AG04449 (cell line): ENCODE data around the gene ZNF770.
A peak's percentile ranks its signal among the peaks of the same experiment; 100 is the strongest.

ENCODE experiments used
- CTCF ChIA-PET: fragments of 350-600 bp; formaldehyde crosslinking; extraction: SDS; loops from one replicate; lab custom pipeline; 2021; ENCODE audit warnings: antibody characterized with exemption; lab: Yijun Ruan, JAX
- POLR2A ChIA-PET: fragments of 400-600, 350-600 bp; formaldehyde crosslinking; extraction: SDS; loops from one replicate; lab custom pipeline; 2020; ENCODE audit warnings: antibody characterized with exemption, inconsistent platforms; lab: Yijun Ruan, JAX
- DNase-seq: peaks from one replicate; pipeline ENCODE4 v3.0.0-alpha.2; 2010; ENCODE audit warnings: low read depth, low spot score
- H3K4me3 ChIP-seq: 2 replicates; pipeline ENCODE4 v1.5.1; 2011; ENCODE audit warnings: low read depth, mild to moderate bottlenecking, control low read depth, low read length
- TF ChIP-seq, protein P1 (sequence below): IDR thresholded peaks from one replicate; pipeline ENCODE4 v1.5.1; 2011; ENCODE audit warnings: mild to moderate bottlenecking, moderate library complexity, low read length, control low read depth, inconsistent platforms; ENCODE audit not compliant: insufficient read depth; ENCODE audit errors: missing control alignments

ZNF770 gene, protein sequence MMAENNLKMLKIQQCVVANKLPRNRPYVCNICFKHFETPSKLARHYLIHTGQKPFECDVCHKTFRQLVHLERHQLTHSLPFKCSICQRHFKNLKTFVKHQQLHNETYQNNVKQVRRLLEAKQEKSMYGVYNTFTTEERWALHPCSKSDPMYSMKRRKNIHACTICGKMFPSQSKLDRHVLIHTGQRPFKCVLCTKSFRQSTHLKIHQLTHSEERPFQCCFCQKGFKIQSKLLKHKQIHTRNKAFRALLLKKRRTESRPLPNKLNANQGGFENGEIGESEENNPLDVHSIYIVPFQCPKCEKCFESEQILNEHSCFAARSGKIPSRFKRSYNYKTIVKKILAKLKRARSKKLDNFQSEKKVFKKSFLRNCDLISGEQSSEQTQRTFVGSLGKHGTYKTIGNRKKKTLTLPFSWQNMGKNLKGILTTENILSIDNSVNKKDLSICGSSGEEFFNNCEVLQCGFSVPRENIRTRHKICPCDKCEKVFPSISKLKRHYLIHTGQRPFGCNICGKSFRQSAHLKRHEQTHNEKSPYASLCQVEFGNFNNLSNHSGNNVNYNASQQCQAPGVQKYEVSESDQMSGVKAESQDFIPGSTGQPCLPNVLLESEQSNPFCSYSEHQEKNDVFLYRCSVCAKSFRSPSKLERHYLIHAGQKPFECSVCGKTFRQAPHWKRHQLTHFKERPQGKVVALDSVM

DNA sequence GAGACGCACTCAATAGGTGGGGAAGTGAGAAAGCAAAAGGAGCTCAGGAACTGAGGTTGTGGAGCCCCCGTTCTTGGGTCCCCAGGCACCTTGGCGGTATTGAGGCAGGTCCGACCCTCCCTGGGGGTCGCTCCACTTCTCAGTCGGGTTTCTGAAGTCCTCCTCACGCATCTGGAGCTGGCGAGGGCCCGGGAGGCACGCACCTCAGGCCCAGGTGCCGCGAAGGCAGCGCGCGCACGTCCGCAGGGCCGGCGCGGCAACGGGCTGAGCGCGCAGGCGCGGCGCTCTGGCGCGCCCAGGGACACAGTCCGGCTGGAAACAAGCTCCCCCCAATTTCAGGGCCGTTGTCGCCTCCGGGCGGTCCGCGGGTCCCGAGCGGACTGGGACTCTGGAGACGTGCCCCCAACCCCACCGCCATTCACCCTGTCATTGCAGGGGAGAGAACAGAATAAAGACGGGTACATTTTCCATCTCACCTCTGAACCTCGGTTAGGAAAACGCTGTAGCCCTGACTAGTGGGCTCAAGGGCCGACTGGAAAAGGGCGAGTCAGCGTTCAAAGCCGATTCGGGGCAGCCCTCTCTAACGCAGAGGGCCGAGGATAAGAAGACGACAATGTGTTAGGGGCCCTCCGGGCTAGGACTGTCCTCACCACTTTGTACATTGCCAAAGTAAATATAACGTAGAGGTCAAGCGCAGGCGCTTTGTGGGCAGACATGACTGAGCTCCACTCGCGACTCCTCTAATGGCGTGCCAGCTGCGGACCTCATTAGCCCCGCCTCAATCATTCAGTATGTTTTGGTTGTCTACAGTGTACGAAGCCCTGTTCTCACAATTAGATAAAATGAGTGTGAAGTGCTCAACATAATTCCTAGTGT is at the start of gene ZNF770:
Gene ZNF770 (minus strand): TSS at position 261 of the 876 bp plus-strand sequence. CDS start 4,853 bp downstream, outside the sequence.
- TF ChIP-seq, protein P1, sequence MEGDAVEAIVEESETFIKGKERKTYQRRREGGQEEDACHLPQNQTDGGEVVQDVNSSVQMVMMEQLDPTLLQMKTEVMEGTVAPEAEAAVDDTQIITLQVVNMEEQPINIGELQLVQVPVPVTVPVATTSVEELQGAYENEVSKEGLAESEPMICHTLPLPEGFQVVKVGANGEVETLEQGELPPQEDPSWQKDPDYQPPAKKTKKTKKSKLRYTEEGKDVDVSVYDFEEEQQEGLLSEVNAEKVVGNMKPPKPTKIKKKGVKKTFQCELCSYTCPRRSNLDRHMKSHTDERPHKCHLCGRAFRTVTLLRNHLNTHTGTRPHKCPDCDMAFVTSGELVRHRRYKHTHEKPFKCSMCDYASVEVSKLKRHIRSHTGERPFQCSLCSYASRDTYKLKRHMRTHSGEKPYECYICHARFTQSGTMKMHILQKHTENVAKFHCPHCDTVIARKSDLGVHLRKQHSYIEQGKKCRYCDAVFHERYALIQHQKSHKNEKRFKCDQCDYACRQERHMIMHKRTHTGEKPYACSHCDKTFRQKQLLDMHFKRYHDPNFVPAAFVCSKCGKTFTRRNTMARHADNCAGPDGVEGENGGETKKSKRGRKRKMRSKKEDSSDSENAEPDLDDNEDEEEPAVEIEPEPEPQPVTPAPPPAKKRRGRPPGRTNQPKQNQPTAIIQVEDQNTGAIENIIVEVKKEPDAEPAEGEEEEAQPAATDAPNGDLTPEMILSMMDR = no peak
- no peak for DNase-seq
- CTCF ChIA-PET = interaction anchor here (0.9 to 7.0 kb wide), 3 partner anchors 8 to 18 kb away, joined by 3 to 51 read pairs (median 3); partner anchors contain the start of gene AQR
- POLR2A ChIA-PET = interaction anchor here (0.6 to 2.2 kb wide), 7 partner anchors 12 to 645 kb away, joined by 3 to 25 read pairs (median 4); partner anchors contain the start of genes AQR, NOP10 and NUTM1
- H3K4me3 ChIP-seq = peak within 1 kb of the TSS; percentile 98

DNA sequence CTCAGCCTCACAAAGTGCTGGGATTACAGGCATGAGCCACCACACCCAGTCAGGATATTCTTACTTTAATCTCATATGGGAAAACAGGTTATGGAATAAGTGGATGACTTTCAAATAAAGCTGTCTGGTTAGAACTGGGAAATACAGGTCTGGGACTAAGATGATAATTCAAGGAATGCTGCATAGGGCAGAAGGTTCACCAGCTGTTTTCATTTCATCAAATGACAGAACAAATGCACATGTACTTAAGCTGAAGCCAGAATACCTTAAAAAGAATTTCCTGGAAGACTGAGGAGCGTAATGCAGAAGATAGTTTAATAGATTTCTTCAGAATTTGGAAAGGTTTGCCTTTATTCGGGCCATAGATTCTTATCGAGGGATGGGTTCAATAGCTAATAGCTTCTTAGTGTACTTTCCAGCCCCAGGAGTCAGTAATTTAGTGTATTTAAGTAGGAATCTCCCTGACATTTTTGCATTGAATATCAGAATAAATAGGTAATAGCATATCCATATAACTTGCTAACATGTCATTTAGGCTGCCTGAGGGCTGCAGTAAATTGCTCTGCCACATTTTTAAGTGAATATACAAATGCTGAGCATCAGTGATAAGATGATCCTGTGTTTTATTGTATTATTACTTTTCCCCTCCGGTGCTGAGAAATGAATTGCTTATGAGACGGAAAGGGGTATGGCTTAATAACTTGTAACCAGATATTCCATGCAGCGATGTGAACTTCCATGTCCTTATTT is 40.3 kb upstream of the ZNF770 start:
- ChIA-PET POLR2A (no interaction called here), CTCF (interaction anchor here (1.0 kb wide), 1 partner anchor 9 kb away, joined by 3 read pairs; no protein-coding TSS in a partner anchor)
- no peak overlapping the region for H3K4me3 ChIP-seq
- TF ChIP-seq, protein P1 = no peak
- no peak for DNase-seq

DNA sequence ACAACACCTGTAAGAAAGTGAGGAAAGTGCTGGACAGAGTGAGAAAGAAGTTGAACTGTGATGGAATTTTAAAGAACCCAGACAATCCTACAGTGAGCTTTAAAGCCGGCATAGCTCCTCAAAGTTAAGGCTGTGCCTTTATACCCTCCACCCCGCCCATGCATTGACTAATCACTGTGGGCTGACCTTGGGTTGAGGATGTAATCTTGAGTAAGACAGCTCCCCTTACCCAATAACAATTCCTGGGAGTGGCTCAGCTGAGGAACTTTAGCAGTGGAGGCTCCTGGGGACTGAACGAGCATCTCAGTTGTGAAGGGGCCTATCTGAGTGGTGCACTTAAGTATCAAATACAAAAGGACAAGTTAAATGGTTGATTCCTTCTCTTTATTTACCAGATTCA is 35.7 kb upstream of the ZNF770 start:
- CTCF ChIA-PET = no interaction called here
- no peak for DNase-seq
- TF ChIP-seq, protein P1 = no peak
- no peak overlapping the region for H3K4me3 ChIP-seq
- POLR2A ChIA-PET = no interaction called here

DNA sequence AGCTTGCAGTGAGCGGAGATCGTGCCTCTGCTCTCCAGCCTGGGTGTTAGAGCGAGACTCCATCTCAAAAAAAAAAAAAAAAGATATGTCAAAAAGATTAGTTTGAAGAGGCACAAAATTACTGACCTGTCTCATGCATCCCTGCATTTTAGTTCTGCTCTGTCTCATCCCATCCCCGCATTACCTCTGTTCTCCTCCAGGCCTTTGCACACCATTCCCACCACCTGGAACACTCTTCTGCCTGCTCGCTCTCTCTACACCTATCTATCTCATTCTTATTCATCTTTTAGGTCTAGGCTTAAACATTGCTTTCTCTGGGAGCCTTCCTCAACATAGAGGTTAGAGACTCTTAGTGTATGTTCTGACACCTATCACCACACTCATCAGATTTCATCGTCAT is 32.9 kb upstream of the ZNF770 start:
- ChIA-PET POLR2A (no interaction called here), CTCF (no interaction called here)
- TF ChIP-seq, protein P1 = no peak
- DNase-seq = no peak
- H3K4me3 ChIP-seq = no peak overlapping the region

DNA sequence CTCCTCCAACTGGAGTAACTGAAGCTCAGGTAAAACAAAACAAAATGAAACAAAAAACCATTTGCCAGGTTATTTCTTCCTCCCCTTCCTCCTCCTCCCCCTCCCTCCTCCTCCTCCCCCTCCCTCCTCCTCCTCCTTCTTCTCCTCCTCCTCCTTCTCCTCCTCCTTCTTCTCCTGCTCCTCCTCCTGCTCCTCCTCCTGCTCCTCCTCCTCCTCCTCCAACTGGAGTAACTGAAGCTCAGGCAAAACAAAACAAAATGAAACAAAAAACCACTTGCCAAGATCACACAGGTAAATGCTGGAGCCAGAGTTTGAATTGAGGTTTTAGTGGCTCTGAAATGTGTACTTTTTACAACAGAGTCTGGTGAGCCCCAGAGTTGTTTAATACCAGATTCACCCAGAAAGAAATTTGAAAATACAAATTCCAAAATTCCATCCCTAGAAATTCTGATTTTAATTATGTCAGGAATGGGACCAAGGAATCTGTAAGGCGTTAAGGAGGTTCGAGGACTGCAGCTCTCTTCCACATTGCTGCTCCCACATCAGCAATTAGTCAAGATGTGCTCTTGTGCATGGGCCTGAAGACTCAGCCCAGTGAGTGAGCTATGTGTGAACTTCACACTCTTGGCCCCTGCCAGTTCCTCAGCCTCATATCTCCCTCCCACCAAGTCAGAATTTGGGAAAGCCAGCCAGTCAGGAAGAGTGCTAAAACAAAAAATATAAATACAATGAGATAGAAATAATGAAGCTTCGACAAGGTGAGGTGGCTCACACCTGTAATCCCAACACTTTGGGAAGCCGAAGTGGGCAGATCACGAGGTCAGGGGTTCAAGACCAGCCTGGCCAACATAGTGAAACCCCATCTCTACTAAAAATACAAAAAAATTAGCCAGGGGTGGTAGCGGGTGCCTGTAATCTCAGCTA is 31.6 kb upstream of the ZNF770 start:
- CTCF ChIA-PET = interaction anchor here (0.7 to 2.2 kb wide), 4 partner anchors 8 to 20 kb away, joined by 3 to 8 read pairs (median 3); no protein-coding TSS in a partner anchor
- H3K4me3 ChIP-seq = no peak overlapping the region
- POLR2A ChIA-PET = no interaction called here
- TF ChIP-seq, protein P1 = no peak
- no peak for DNase-seq
